Measurements from ENCODE around the gene PTPA. TPM values are rescaled to one million over a fixed set of nuclear protein-coding genes. Genes with fewer than 3 reads are reported as not detected.
A peak's percentile ranks its signal among the peaks of the same experiment; 100 is the strongest.

The PTPA gene
- total and polyA plus RNA-seq, 9 of the 15 experiments (the other 6 are each of a cell fraction or from before 2014, with no cell fraction given): 1.7 to 121 (median 72.6) TPM

- H3K4me2 ChIP-seq (ENCODE audit: insufficient read depth, low read length): peak overlapping the region; percentile 52
- H3K9me1 ChIP-seq (ENCODE audit: control insufficient read depth, insufficient read depth, low read length): no peaks in the 10 kb centered on the region
- in situ Hi-C loops (cut with MboI): no loop called here
- no peak overlapping the region for H3K4me3 ChIP-seq
- no peaks in the 10 kb centered on the region for H4K20me1 ChIP-seq (replicated peaks; ENCODE audit: control insufficient read depth, insufficient read depth, low read length)
- no peaks in the 10 kb centered on the region for H3K79me2 ChIP-seq (ENCODE audit: control insufficient read depth, insufficient read depth, low read length)
- no peak overlapping the region for H3K27ac ChIP-seq (ENCODE audit: extremely low read depth, low read depth, low read length)
- BruUV-seq (replicated peaks): no TSS peak
- WGBS (ENCODE audit: insufficient coverage, low coverage, missing lambda C conversion rate): 11% methylated on average over 17 of the region's 20 CpGs
- intact Hi-C loops (cut with micrococcal nuclease): no loop called here
- ChIA-PET CTCF (ENCODE audit: low intra/inter-chr PET ratio) (no interaction called here), POLR2A (interaction anchor here (0.7 to 1.9 kb wide), 5 partner anchors 9 to 446 kb away, joined by 4 to 10 read pairs (median 5); no protein-coding TSS in a partner anchor)
- peak overlapping the region in 1 of 2 experiments; percentile 65; a peak in 1 of 4 replicates for H3K9ac ChIP-seq (ENCODE audit: insufficient read depth in 1 of 2, low read depth in 2 of 2, low read length in 2 of 2)
- no peaks in the 10 kb centered on the region for H3K36me3 ChIP-seq (ENCODE audit: control insufficient read depth, insufficient read depth, low read length)
- no peaks in the 10 kb centered on the region; a peak in 1 of 5 replicates for H3K27me3 ChIP-seq (ENCODE audit: control insufficient read depth in 2 of 2, insufficient read depth in 2 of 2, low read length in 2 of 2)
- H3K4me1 ChIP-seq (replicated peaks in 1 of 2; ENCODE audit: control insufficient read depth in 2 of 2, insufficient read depth in 2 of 2, low read length in 2 of 2): peaks cover 11 to 35% of the 10 kb centered on the region in 2 experiments; a peak in 4 of 5 replicates
- FAIRE-seq (peak; percentile 96), DNase-seq (ENCODE audit: extremely low read depth in 1 of 4, low spot score in 3 of 4) (peak; percentile 77 to 86 (median 80)), ATAC-seq (peak; percentile 85)
- H3K9me3 ChIP-seq (replicated peaks; ENCODE audit: control insufficient read depth, insufficient read depth, low read depth, low read length): peaks cover 6% of the 10 kb centered on the region; the same call in 1 of the 2 replicates
- peak overlapping the region; percentile 85 for H2AFZ ChIP-seq (ENCODE audit: low read depth, low read length)
- TF ChIP-seq KAT7 (CRISPR knock-in tag; IDR thresholded peaks at IDR 0.05; ENCODE audit: borderline replicate concordance) (no peak), CGGBP1 (CRISPR knock-in tag; IDR thresholded peaks at IDR 0.05) (no peak), TAF7 (tag; IDR thresholded peaks at IDR 0.05) (no peak), MECOM (CRISPR knock-in tag; IDR thresholded peaks at IDR 0.05) (no peak), NFIC (IDR thresholded peaks at IDR 0.05) (no peak), MYNN (IDR thresholded peaks at IDR 0.05) (no peak), MYNN (CRISPR knock-in tag; IDR thresholded peaks at IDR 0.05) (no peak), ESRRA (IDR thresholded peaks at IDR 0.05; ENCODE audit: borderline replicate concordance, low read depth) (no peak), CREB1 (IDR thresholded peaks at IDR 0.05) (0 out of 2 replicates have a peak, but pooled peaks have one; percentile 18), CREB1 (CRISPR knock-in tag; IDR thresholded peaks at IDR 0.05) (no peak), ZNF316 (IDR thresholded peaks at IDR 0.05) (no peak), CBFB (CRISPR knock-in tag; IDR thresholded peaks at IDR 0.05) (no peak), HEY1 (CRISPR knock-in tag; IDR thresholded peaks at IDR 0.05; ENCODE audit: borderline replicate concordance) (no peak), ZBTB8A (IDR thresholded peaks at IDR 0.05; ENCODE audit: partially characterized antibody) (no peak), C11orf30 (IDR thresholded peaks at IDR 0.05; ENCODE audit: low read depth) (no peak), SRSF1 (IDR thresholded peaks at IDR 0.05; ENCODE audit: low read depth, low read length) (no peak), KDM1A (IDR thresholded peaks at IDR 0.05) (peak in 1 of 2 experiments; percentile 42; a peak in 1 of 4 replicates), NUFIP1 (IDR thresholded peaks at IDR 0.05; ENCODE audit: partially characterized antibody) (no peak), TEAD2 (tag; IDR thresholded peaks at IDR 0.05) (no peak), FOXJ2 (tag; IDR thresholded peaks at IDR 0.05) (no peak), DNMT1 (IDR thresholded peaks at IDR 0.05) (no peak), ZNF449 (CRISPR knock-in tag; IDR thresholded peaks at IDR 0.05) (no peak), ZZZ3 (IDR thresholded peaks at IDR 0.05) (no peak), ZNF282 (CRISPR knock-in tag; IDR thresholded peaks at IDR 0.05) (no peak), TBP (optimal IDR thresholded peaks at IDR 0.05; ENCODE audit: low read depth, low read length) (no peak)
Measured at GRCh38 chr9:129182625-129183494, 71.6 kb downstream of the PTPA start.
